Glutamatergic neuron (in vitro differentiated cells): ENCODE measurements around the gene RND3. TPM values are rescaled to one million over a fixed set of nuclear protein-coding genes. Genes with fewer than 3 reads are reported as not detected.

Source experiments
- DNase-seq: peaks from one replicate; pipeline ENCODE4 v3.0.0; 2022
- H3K27ac Mint-ChIP-seq: one replicate; pipeline ENCODE4 v1.8.0; 2020; ENCODE audit warnings: mild to moderate bottlenecking, mixed read lengths, inconsistent platforms; ENCODE audit not compliant: unreplicated experiment
- H3K27me3 Mint-ChIP-seq: one replicate; pipeline ENCODE4 v1.8.0; 2020; ENCODE audit warnings: mild to moderate bottlenecking, moderate library complexity, mixed read lengths, inconsistent platforms; ENCODE audit not compliant: unreplicated experiment
- H3K36me3 Mint-ChIP-seq: one replicate; pipeline ENCODE4 v1.8.0; 2020; ENCODE audit warnings: mild to moderate bottlenecking, mixed read lengths, inconsistent platforms; ENCODE audit not compliant: unreplicated experiment
- H3K4me1 Mint-ChIP-seq: one replicate; pipeline ENCODE4 v1.8.0; 2020; ENCODE audit warnings: mild to moderate bottlenecking, low read depth, mixed read lengths, inconsistent platforms; ENCODE audit not compliant: unreplicated experiment
- H3K4me3 Mint-ChIP-seq: one replicate; pipeline ENCODE4 v1.8.0; 2020; ENCODE audit warnings: mild to moderate bottlenecking, mixed read lengths, inconsistent platforms; ENCODE audit not compliant: unreplicated experiment
- H3K9me3 Mint-ChIP-seq: one replicate; pipeline ENCODE4 v1.8.0; 2020; ENCODE audit warnings: mild to moderate bottlenecking, moderate library complexity, mixed read lengths, inconsistent platforms; ENCODE audit not compliant: unreplicated experiment
- total RNA-seq: library from RNA; stranded (reverse); fragmentation: NEBNext Ultra II Directional; extraction: Animal tissue kit (Norgen Biotek cat#: 25700); gene quantifications from one replicate; pipeline ENCODE4 v1.2.1, GENCODE V29; 2021; ENCODE audit not compliant: unreplicated experiment
- TF ChIP-seq, protein P1 (sequence below): fragments of 200-600 bp; sonication (generic); IDR thresholded peaks from one replicate; pipeline ENCODE4 v1.5.0; 2021; ENCODE audit not compliant: partially characterized antibody, unreplicated experiment

RND3 gene
- total RNA-seq, 1 donor from 2014 or later = 49.0 TPM

DNA sequence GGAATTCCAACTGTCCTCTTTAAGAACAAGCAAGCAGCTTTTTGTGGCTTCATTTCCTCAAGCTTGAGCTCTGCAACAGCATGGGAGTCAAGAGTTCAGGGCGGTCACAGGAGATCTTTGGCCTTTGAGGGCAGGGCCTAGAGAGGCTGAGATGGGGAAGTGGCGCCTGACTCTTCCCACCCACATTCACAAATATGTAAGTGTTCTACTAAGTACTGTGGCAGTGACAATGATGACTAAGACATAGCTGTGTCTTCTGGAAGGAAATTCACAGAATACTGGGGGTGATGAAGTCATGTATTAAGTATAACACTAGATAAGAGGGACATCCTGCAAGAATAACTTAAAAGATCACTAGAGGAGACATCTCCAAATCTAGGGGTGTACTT, 15.0 kb downstream of the RND3 start:
- no peak overlapping the region for H3K4me3 Mint-ChIP-seq
- peaks cover 1% of the 10 kb centered on the region for H3K27me3 Mint-ChIP-seq
- H3K4me1 Mint-ChIP-seq = peaks cover 18% of the 10 kb centered on the region
- DNase-seq = no peak
- H3K9me3 Mint-ChIP-seq = no peaks in the 10 kb centered on the region
- TF ChIP-seq, protein P1, sequence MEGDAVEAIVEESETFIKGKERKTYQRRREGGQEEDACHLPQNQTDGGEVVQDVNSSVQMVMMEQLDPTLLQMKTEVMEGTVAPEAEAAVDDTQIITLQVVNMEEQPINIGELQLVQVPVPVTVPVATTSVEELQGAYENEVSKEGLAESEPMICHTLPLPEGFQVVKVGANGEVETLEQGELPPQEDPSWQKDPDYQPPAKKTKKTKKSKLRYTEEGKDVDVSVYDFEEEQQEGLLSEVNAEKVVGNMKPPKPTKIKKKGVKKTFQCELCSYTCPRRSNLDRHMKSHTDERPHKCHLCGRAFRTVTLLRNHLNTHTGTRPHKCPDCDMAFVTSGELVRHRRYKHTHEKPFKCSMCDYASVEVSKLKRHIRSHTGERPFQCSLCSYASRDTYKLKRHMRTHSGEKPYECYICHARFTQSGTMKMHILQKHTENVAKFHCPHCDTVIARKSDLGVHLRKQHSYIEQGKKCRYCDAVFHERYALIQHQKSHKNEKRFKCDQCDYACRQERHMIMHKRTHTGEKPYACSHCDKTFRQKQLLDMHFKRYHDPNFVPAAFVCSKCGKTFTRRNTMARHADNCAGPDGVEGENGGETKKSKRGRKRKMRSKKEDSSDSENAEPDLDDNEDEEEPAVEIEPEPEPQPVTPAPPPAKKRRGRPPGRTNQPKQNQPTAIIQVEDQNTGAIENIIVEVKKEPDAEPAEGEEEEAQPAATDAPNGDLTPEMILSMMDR = no peak
- H3K36me3 Mint-ChIP-seq = peaks cover 6% of the 10 kb centered on the region
- H3K27ac Mint-ChIP-seq = no peak overlapping the region

DNA sequence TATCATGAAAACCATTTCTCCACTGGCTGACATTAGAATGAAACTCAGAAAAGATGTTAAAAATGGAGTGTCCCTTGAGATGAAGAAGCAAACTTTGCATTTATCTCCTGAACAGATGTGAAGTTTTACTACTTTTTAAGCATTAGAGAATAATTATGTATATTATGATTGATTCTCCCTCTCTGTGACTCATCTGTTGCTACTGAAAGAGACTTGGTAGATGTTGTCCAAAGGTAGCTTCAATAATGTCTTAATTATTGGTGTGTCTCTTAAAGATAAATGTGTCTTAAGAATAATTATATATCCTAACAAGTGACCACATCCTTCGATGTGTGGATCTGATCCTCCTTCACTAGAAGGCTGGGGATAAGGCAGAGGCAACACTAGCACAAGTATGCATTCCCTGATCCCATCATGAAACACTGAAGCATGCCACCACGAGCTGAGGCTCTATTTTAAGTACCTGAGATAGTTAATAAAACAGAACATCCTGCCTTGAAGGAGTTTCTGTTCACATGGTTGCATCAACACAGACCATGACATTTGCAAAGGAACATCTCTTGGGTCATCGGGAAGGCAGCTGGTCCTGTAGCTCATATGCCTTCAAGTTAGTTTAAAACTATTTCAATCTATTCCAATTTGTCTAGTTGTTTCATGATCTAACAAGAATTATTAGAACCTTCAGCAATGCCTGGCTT, 15.5 kb downstream of the RND3 start:
- H3K27ac Mint-ChIP-seq = no peak overlapping the region
- no peaks in the 10 kb centered on the region for H3K9me3 Mint-ChIP-seq
- TF ChIP-seq, protein P1 = no peak
- H3K27me3 Mint-ChIP-seq = peaks cover 1% of the 10 kb centered on the region
- DNase-seq = no peak
- H3K4me3 Mint-ChIP-seq = no peak overlapping the region
- H3K4me1 Mint-ChIP-seq = peaks cover 12% of the 10 kb centered on the region
- peaks cover 6% of the 10 kb centered on the region for H3K36me3 Mint-ChIP-seq

DNA sequence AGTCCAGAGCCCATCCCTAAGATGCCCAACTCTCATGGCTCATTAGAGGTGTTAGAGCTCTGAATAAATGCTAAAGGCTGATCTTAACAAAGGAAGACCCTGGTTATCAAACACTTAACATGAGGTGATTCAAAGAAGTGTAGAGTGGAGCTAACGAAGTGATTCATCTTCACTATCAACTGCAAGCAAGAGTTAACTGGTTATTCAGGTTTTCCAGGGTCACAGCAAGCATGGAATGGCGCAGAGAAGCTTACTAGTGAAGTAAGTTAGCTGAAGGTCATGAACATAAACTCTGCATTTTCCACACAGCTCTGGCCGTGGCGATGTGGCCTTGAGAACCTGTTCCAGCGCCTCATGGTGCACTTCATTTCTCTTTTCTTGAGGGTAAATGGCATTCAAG, 17.0 kb downstream of the RND3 start:
- Mint-ChIP-seq H3K9me3 (no peaks in the 10 kb centered on the region), H3K4me3 (no peak overlapping the region), H3K27me3 (peaks cover 1% of the 10 kb centered on the region), H3K36me3 (peaks cover 6% of the 10 kb centered on the region), H3K4me1 (peaks cover 4% of the 10 kb centered on the region), H3K27ac (no peak overlapping the region)
- DNase-seq = no peak
- TF ChIP-seq, protein P1 = no peak

DNA sequence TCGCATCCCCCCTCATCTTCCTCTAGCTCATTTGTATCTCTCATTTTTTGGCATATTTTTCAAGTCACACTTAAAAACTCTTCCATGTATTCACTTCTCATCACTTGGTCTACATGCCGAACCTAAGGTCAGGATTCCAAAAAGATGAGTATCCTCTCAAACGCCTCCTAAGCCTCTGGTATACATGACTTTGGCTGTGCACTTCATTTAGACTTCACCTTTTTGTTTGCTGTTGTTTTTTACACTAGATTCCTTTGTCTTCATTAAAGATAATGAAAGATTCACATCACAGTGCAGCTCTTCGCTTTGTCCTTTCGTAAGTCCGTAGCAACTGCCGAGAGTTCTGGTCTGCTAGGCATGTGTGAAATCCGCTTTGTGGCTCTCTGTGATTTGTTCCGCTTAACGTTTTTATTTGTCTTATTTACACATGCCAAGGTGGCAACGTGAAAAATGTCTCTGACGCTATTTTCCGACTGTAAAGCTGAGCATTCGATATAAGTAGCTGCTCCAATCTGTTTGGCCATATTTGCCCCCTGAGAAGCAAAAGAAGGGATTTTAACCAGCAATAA, 17.7 kb downstream of the RND3 start:
- no peak overlapping the region for H3K4me3 Mint-ChIP-seq
- peaks cover 6% of the 10 kb centered on the region for H3K36me3 Mint-ChIP-seq
- H3K4me1 Mint-ChIP-seq = no peaks in the 10 kb centered on the region
- TF ChIP-seq, protein P1 = no peak
- H3K27me3 Mint-ChIP-seq = peaks cover 1% of the 10 kb centered on the region
- no peak for DNase-seq
- no peaks in the 10 kb centered on the region for H3K9me3 Mint-ChIP-seq
- H3K27ac Mint-ChIP-seq = no peak overlapping the region

DNA sequence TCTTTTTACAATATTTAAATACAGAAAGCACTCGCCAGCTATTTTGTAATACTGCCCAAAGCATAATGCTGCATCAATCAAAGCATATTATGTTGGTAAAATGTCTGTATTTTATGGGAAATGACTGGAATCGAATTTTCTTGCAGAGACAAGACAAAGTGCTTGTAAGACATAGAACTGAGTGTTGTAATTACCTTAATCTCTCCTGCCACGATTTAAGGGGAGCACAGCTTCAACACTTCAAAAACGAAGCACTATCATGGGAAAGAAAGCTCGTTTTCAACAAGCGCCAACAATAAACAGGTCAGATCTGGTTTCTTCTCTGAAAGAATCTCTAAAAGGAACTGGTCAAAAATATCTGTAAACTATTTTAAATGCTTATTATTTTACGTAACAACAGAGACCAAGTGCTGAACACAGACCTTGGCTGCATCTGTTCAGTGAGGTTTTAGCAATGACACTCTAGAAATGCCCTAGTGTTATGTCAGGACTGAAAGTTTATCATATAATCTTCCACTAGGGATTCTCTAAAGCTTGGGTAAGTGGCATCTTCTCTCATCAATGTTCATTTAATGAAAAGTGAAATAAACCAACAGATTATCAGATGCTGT, 19.0 kb downstream of the RND3 start:
- Mint-ChIP-seq H3K27me3 (peaks cover 1% of the 10 kb centered on the region), H3K27ac (no peak overlapping the region), H3K4me1 (no peaks in the 10 kb centered on the region), H3K36me3 (peaks cover 6% of the 10 kb centered on the region), H3K4me3 (no peak overlapping the region), H3K9me3 (no peaks in the 10 kb centered on the region)
- TF ChIP-seq, protein P1 = no peak
- DNase-seq = no peak
